ENCODE measurements around the gene NEU1.
"Not testable (repeated sequence)": the region's sequence is repeated elsewhere in the genome, so short reads cannot be mapped to it uniquely, and the experiment has no call there.

The NEU1 gene

DNA sequence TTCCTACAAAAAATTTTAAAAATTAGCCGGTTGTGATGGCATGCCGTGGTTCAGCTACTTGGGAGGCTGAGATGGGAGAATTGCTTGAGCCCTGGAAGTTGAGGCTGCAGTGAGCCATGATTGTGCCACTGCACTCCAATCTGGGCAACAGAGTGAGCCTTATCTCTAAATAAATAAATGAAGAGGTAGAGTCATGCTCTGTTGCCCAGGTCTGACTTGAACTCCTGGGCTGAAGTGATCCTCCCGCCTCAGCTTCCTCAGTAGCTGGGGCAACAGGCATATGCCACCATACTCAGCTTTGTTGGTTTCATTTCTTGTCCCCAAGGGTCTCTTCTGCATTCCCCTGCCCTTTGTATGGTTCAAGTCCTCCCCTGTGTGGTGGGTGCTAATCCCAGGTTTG, 18.1 kb downstream of the NEU1 start:
- TF ChIP-seq, protein P1, sequence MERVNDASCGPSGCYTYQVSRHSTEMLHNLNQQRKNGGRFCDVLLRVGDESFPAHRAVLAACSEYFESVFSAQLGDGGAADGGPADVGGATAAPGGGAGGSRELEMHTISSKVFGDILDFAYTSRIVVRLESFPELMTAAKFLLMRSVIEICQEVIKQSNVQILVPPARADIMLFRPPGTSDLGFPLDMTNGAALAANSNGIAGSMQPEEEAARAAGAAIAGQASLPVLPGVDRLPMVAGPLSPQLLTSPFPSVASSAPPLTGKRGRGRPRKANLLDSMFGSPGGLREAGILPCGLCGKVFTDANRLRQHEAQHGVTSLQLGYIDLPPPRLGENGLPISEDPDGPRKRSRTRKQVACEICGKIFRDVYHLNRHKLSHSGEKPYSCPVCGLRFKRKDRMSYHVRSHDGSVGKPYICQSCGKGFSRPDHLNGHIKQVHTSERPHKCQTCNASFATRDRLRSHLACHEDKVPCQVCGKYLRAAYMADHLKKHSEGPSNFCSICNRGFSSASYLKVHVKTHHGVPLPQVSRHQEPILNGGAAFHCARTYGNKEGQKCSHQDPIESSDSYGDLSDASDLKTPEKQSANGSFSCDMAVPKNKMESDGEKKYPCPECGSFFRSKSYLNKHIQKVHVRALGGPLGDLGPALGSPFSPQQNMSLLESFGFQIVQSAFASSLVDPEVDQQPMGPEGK (CRISPR knock-in tag; IDR thresholded peaks at IDR 0.05; ENCODE audit: borderline replicate concordance), result no peak
- TF ChIP-seq ZFP3 (CRISPR knock-in tag; IDR thresholded peaks at IDR 0.05) (no peak), TOX (CRISPR knock-in tag; IDR thresholded peaks at IDR 0.05; ENCODE audit: borderline replicate concordance) (no peak), ZC3H10 (CRISPR knock-in tag; IDR thresholded peaks at IDR 0.05) (no peak), ZNF565 (CRISPR knock-in tag; conservative IDR thresholded peaks at IDR 0.05; ENCODE audit: low read depth) (no peak), ARNTL (CRISPR knock-in tag; IDR thresholded peaks at IDR 0.05; ENCODE audit: borderline replicate concordance, low read depth) (no peak), ISL1 (CRISPR knock-in tag; IDR thresholded peaks at IDR 0.05) (no peak)
- no peak for ATAC-seq

DNA sequence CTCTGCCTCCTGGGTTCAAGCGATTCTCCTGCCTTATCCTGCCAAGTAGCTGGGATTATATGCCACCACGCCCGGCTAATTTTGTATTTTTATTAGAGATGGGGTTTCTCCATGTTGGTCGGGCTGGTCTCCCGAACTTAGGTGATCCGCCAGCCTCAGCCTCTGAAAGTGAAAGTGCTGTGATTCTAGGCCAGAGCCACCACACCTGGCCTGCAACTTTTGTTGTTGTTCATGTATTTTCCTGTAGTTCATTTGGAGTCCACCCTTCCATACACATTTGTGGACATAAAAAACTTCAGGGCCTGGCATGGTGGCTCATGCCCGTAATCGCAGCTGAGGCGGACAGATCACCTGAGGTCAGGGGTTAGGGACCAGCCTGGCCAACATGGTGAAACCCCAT, 20.6 kb downstream of the NEU1 start:
- no peak; the same call in 2 of the 3 replicates for ATAC-seq
- no peak for TF ChIP-seq ZFP30 (CRISPR knock-in tag; IDR thresholded peaks at IDR 0.05)
- no peak for TF ChIP-seq ZC3H10 (CRISPR knock-in tag; IDR thresholded peaks at IDR 0.05)
- TF ChIP-seq, protein P2, sequence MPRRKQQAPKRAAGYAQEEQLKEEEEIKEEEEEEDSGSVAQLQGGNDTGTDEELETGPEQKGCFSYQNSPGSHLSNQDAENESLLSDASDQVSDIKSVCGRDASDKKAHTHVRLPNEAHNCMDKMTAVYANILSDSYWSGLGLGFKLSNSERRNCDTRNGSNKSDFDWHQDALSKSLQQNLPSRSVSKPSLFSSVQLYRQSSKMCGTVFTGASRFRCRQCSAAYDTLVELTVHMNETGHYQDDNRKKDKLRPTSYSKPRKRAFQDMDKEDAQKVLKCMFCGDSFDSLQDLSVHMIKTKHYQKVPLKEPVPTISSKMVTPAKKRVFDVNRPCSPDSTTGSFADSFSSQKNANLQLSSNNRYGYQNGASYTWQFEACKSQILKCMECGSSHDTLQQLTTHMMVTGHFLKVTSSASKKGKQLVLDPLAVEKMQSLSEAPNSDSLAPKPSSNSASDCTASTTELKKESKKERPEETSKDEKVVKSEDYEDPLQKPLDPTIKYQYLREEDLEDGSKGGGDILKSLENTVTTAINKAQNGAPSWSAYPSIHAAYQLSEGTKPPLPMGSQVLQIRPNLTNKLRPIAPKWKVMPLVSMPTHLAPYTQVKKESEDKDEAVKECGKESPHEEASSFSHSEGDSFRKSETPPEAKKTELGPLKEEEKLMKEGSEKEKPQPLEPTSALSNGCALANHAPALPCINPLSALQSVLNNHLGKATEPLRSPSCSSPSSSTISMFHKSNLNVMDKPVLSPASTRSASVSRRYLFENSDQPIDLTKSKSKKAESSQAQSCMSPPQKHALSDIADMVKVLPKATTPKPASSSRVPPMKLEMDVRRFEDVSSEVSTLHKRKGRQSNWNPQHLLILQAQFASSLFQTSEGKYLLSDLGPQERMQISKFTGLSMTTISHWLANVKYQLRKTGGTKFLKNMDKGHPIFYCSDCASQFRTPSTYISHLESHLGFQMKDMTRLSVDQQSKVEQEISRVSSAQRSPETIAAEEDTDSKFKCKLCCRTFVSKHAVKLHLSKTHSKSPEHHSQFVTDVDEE (CRISPR knock-in tag; IDR thresholded peaks at IDR 0.05), result no peak
- TF ChIP-seq, protein P1 (CRISPR knock-in tag; IDR thresholded peaks at IDR 0.05; ENCODE audit: borderline replicate concordance), result no peak
- no peak for TF ChIP-seq TCF4 (CRISPR knock-in tag; IDR thresholded peaks at IDR 0.05; ENCODE audit: borderline replicate concordance)
- no peak for TF ChIP-seq BACH2 (CRISPR knock-in tag; IDR thresholded peaks at IDR 0.05; ENCODE audit: borderline replicate concordance)
- TF ChIP-seq ZNF8 (CRISPR knock-in tag; IDR thresholded peaks at IDR 0.05), result no peak
- TF ChIP-seq RARB (CRISPR knock-in tag; IDR thresholded peaks at IDR 0.05), result no peak
- TF ChIP-seq GLIS3 (CRISPR knock-in tag; IDR thresholded peaks at IDR 0.05), result no peak

DNA sequence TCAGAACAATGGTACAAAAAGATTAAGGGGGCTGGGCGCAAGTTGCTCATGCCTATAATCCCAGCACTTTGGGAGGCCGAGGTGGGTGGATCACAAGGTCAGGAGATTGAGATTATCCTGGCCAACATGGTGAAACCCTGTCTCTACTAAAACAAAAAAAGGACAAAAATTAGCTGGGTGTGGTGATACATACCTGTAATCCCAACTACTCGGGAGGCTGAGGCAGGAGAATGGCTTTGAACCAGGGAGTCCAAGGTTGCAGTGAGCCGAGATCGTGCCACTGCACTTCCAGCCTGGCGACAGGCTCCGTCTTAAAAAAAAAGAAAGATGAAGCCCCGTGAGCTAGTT, 22.9 kb downstream of the NEU1 start:
- ATAC-seq, result not testable (repeated sequence)

DNA sequence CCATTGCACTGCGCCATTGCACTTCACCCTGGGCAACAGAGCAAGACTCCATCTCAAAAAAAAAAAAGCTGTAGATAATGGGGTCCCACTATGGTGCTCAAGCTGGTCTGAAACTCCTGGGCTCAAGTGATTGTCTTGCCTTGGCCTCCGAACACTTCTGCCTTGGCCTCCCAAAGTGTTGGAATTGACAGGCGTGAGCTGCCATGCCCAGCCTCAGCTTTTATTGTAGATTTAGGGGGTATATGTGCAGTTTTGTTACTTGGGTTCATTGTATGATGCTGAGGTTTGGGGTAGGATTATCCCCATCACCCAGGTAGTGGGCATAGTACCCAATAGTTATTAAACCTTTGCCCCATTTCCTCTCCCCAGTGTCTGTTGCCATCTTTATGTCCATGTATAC, 23.7 kb downstream of the NEU1 start:
- no peak for ATAC-seq
- TF ChIP-seq, protein P3, sequence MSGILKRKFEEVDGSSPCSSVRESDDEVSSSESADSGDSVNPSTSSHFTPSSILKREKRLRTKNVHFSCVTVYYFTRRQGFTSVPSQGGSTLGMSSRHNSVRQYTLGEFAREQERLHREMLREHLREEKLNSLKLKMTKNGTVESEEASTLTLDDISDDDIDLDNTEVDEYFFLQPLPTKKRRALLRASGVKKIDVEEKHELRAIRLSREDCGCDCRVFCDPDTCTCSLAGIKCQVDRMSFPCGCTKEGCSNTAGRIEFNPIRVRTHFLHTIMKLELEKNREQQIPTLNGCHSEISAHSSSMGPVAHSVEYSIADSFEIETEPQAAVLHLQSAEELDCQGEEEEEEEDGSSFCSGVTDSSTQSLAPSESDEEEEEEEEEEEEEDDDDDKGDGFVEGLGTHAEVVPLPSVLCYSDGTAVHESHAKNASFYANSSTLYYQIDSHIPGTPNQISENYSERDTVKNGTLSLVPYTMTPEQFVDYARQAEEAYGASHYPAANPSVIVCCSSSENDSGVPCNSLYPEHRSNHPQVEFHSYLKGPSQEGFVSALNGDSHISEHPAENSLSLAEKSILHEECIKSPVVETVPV (CRISPR knock-in tag; IDR thresholded peaks at IDR 0.05), result no peak
- TF ChIP-seq RARB (CRISPR knock-in tag; IDR thresholded peaks at IDR 0.05) (no peak), ESRRG (CRISPR knock-in tag; IDR thresholded peaks at IDR 0.05) (no peak), CSDC2 (CRISPR knock-in tag; IDR thresholded peaks at IDR 0.05) (no peak), ZFP30 (CRISPR knock-in tag; IDR thresholded peaks at IDR 0.05) (no peak), OSR1 (CRISPR knock-in tag; IDR thresholded peaks at IDR 0.05) (no peak), TCF4 (CRISPR knock-in tag; IDR thresholded peaks at IDR 0.05; ENCODE audit: borderline replicate concordance) (no peak), TOX (CRISPR knock-in tag; IDR thresholded peaks at IDR 0.05; ENCODE audit: borderline replicate concordance) (no peak), ZFP3 (CRISPR knock-in tag; IDR thresholded peaks at IDR 0.05) (no peak), PPARA (CRISPR knock-in tag; IDR thresholded peaks at IDR 0.05; ENCODE audit: borderline replicate concordance) (no peak), ZNF8 (CRISPR knock-in tag; IDR thresholded peaks at IDR 0.05) (no peak), ZNF565 (CRISPR knock-in tag; conservative IDR thresholded peaks at IDR 0.05; ENCODE audit: low read depth) (no peak), SNAI2 (CRISPR knock-in tag; IDR thresholded peaks at IDR 0.05) (no peak)
- TF ChIP-seq, protein P4, sequence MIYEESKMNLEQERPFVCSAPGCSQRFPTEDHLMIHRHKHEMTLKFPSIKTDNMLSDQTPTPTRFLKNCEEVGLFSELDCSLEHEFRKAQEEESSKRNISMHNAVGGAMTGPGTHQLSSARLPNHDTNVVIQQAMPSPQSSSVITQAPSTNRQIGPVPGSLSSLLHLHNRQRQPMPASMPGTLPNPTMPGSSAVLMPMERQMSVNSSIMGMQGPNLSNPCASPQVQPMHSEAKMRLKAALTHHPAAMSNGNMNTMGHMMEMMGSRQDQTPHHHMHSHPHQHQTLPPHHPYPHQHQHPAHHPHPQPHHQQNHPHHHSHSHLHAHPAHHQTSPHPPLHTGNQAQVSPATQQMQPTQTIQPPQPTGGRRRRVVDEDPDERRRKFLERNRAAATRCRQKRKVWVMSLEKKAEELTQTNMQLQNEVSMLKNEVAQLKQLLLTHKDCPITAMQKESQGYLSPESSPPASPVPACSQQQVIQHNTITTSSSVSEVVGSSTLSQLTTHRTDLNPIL (CRISPR knock-in tag; IDR thresholded peaks at IDR 0.05; ENCODE audit: low read depth), result no peak
- TF ChIP-seq, protein P1 (CRISPR knock-in tag; IDR thresholded peaks at IDR 0.05; ENCODE audit: borderline replicate concordance), result no peak
- TF ChIP-seq, protein P5, sequence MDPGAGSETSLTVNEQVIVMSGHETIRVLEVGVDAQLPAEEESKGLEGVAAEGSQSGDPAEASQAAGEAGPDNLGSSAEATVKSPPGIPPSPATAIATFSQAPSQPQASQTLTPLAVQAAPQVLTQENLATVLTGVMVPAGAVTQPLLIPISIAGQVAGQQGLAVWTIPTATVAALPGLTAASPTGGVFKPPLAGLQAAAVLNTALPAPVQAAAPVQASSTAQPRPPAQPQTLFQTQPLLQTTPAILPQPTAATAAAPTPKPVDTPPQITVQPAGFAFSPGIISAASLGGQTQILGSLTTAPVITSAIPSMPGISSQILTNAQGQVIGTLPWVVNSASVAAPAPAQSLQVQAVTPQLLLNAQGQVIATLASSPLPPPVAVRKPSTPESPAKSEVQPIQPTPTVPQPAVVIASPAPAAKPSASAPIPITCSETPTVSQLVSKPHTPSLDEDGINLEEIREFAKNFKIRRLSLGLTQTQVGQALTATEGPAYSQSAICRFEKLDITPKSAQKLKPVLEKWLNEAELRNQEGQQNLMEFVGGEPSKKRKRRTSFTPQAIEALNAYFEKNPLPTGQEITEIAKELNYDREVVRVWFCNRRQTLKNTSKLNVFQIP (CRISPR knock-in tag; IDR thresholded peaks at IDR 0.05; ENCODE audit: borderline replicate concordance, low read depth), result no peak
